Adipocyte (in vitro differentiated cells): Measurements from ENCODE around the gene ARHGAP5.

ENCODE experiments used
- DNase-seq: peaks from one replicate; pipeline ENCODE4 v3.0.0-alpha.2; 2015; ENCODE audit warnings: low read depth
- H3K27me3 ChIP-seq: replicated peaks from 2 replicates; pipeline ENCODE4 v1.7.0; 2013; ENCODE audit warnings: mild to moderate bottlenecking, low read length, moderate library complexity; ENCODE audit not compliant: control insufficient read depth, insufficient read depth
- H3K36me3 ChIP-seq: 2 replicates; pipeline ENCODE4 v1.7.0; 2013; ENCODE audit warnings: low read length, mild to moderate bottlenecking, moderate library complexity; ENCODE audit not compliant: control insufficient read depth, insufficient read depth, severe bottlenecking
- H3K4me1 ChIP-seq: 2 replicates; pipeline ENCODE4 v1.7.0; 2013; ENCODE audit warnings: mild to moderate bottlenecking, low read length, moderate library complexity; ENCODE audit not compliant: control insufficient read depth, insufficient read depth
- H3K4me3 ChIP-seq: 2 replicates; pipeline ENCODE4 v1.7.0; 2013; ENCODE audit warnings: mild to moderate bottlenecking, low read length, moderate library complexity
- H3K9ac ChIP-seq: 2 replicates; pipeline ENCODE4 v1.7.0; 2013; ENCODE audit warnings: mild to moderate bottlenecking, low read length, moderate library complexity
- H3K9me3 ChIP-seq: 2 replicates; pipeline ENCODE4 v1.7.0; 2013; ENCODE audit warnings: mild to moderate bottlenecking, low read length, moderate library complexity; ENCODE audit not compliant: control insufficient read depth

Gene ARHGAP5

GRCh38 chr14:32078023-32078857 lies 1.1 kb downstream of the ARHGAP5 start:
- Histone ChIP-seq H3K4me3 (peak overlapping the region; percentile 100), H3K4me1 (peaks cover 39% of the 10 kb centered on the region), H3K9ac (peak overlapping the region; percentile 97), H3K27me3 (no peaks in the 10 kb centered on the region), H3K9me3 (no peaks in the 10 kb centered on the region), H3K36me3 (no peaks in the 10 kb centered on the region)
- DNase-seq = peak; percentile 72

- Histone ChIP-seq H3K9me3 (no peaks in the 10 kb centered on the region), H3K27me3 (no peaks in the 10 kb centered on the region), H3K36me3 (no peaks in the 10 kb centered on the region), H3K9ac (peak overlapping the region; percentile 97), H3K4me3 (peak overlapping the region; percentile 100), H3K4me1 (peaks cover 42% of the 10 kb centered on the region)
- DNase-seq = peak; percentile 52
Measured at GRCh38 chr14:32078858-32079216, 1.7 kb downstream of the ARHGAP5 start.

GRCh38 chr14:32079264-32079663 lies 2.2 kb downstream of the ARHGAP5 start:
- Histone ChIP-seq H3K9me3 (no peaks in the 10 kb centered on the region), H3K4me3 (peak overlapping the region; percentile 100), H3K27me3 (no peaks in the 10 kb centered on the region), H3K36me3 (no peaks in the 10 kb centered on the region), H3K4me1 (peaks cover 43% of the 10 kb centered on the region), H3K9ac (peak overlapping the region; percentile 97)
- DNase-seq = no peak

- H3K4me3 ChIP-seq = no peak overlapping the region
Measured at GRCh38 chr14:32080001-32080510, 3.0 kb downstream of the ARHGAP5 start.

GRCh38 chr14:32081901-32082300 lies 4.8 kb downstream of the ARHGAP5 start:
- Histone ChIP-seq H3K4me3 (no peak overlapping the region), H3K4me1 (peaks cover 30% of the 10 kb centered on the region), H3K9me3 (no peaks in the 10 kb centered on the region), H3K27me3 (no peaks in the 10 kb centered on the region), H3K36me3 (no peaks in the 10 kb centered on the region), H3K9ac (no peak overlapping the region)
- no peak for DNase-seq

More at GRCh38 chr14:32080001-32080510, 3.0 kb downstream of the ARHGAP5 start:
- Histone ChIP-seq H3K4me1 (peaks cover 37% of the 10 kb centered on the region), H3K9me3 (no peaks in the 10 kb centered on the region), H3K36me3 (no peaks in the 10 kb centered on the region), H3K9ac (no peak overlapping the region), H3K27me3 (no peaks in the 10 kb centered on the region)
- DNase-seq = peak; percentile 32

- no peak for DNase-seq
- no peaks in the 10 kb centered on the region for H3K27me3 ChIP-seq
- H3K4me1 ChIP-seq = peaks cover 29% of the 10 kb centered on the region
- H3K9me3 ChIP-seq = no peaks in the 10 kb centered on the region
- no peak overlapping the region for H3K9ac ChIP-seq
- H3K4me3 ChIP-seq = no peak overlapping the region
- H3K36me3 ChIP-seq = no peaks in the 10 kb centered on the region
Measured at GRCh38 chr14:32083315-32083624, 6.2 kb downstream of the ARHGAP5 start.

- H3K4me1 ChIP-seq = peaks cover 24% of the 10 kb centered on the region
- H3K27me3 ChIP-seq = no peaks in the 10 kb centered on the region
- no peak overlapping the region for H3K4me3 ChIP-seq
- no peak overlapping the region for H3K9ac ChIP-seq
- DNase-seq = no peak
- no peaks in the 10 kb centered on the region for H3K9me3 ChIP-seq
- H3K36me3 ChIP-seq = no peaks in the 10 kb centered on the region
Measured at GRCh38 chr14:32083789-32084188, 6.7 kb downstream of the ARHGAP5 start.

GRCh38 chr14:32085182-32085844 lies 8.2 kb downstream of the ARHGAP5 start:
- peaks cover 11% of the 10 kb centered on the region for H3K4me1 ChIP-seq
- H3K36me3 ChIP-seq = no peaks in the 10 kb centered on the region
- no peak for DNase-seq
- H3K27me3 ChIP-seq = no peaks in the 10 kb centered on the region
- H3K4me3 ChIP-seq = no peak overlapping the region
- no peak overlapping the region for H3K9ac ChIP-seq
- H3K9me3 ChIP-seq = no peaks in the 10 kb centered on the region

- Histone ChIP-seq H3K4me1 (peaks cover 5% of the 10 kb centered on the region), H3K27me3 (no peaks in the 10 kb centered on the region), H3K9ac (no peak overlapping the region), H3K9me3 (no peaks in the 10 kb centered on the region), H3K36me3 (peaks cover 6% of the 10 kb centered on the region), H3K4me3 (no peak overlapping the region)
- no peak for DNase-seq
Measured at GRCh38 chr14:32085845-32086383, 8.8 kb downstream of the ARHGAP5 start.

- Histone ChIP-seq H3K9me3 (no peaks in the 10 kb centered on the region), H3K4me3 (no peak overlapping the region), H3K9ac (no peak overlapping the region), H3K4me1 (peaks cover 3% of the 10 kb centered on the region), H3K27me3 (no peaks in the 10 kb centered on the region), H3K36me3 (peaks cover 19% of the 10 kb centered on the region)
- DNase-seq = peak; percentile 31
Measured at GRCh38 chr14:32087173-32087861, 10.2 kb downstream of the ARHGAP5 start.

- no peaks in the 10 kb centered on the region for H3K9me3 ChIP-seq
- no peak overlapping the region for H3K4me3 ChIP-seq
- peaks cover 3% of the 10 kb centered on the region for H3K4me1 ChIP-seq
- DNase-seq = no peak
- H3K36me3 ChIP-seq = peaks cover 24% of the 10 kb centered on the region
- no peaks in the 10 kb centered on the region for H3K27me3 ChIP-seq
- no peak overlapping the region for H3K9ac ChIP-seq
Measured at GRCh38 chr14:32087907-32088306, 10.8 kb downstream of the ARHGAP5 start.
